ENCODE data around the gene CRIM1.

Gene CRIM1

GRCh38 chr2:36462311-36462935, 106.8 kb downstream of the CRIM1 start:
- no peak for DNase-seq

DNA sequence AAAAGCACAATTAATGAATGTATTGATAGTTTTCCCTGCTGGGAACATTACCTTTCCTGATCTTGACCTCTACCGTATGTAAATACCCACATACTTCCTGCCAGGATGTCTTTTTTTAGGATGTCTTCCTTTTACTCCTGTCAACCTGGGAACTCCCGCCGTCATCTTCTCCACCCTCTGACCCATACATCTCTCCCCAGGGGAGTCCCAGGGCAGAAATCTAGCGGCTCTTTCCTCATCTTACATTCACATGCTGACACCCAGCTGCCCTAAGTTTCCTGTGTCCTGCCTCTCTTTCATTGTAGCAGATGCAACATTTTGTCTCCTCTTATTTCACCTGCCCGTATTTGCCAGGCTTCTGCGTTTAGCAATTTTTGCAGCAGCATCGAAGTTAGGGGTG, 107.8 kb downstream of the CRIM1 start:
- DNase-seq, result no peak

DNA sequence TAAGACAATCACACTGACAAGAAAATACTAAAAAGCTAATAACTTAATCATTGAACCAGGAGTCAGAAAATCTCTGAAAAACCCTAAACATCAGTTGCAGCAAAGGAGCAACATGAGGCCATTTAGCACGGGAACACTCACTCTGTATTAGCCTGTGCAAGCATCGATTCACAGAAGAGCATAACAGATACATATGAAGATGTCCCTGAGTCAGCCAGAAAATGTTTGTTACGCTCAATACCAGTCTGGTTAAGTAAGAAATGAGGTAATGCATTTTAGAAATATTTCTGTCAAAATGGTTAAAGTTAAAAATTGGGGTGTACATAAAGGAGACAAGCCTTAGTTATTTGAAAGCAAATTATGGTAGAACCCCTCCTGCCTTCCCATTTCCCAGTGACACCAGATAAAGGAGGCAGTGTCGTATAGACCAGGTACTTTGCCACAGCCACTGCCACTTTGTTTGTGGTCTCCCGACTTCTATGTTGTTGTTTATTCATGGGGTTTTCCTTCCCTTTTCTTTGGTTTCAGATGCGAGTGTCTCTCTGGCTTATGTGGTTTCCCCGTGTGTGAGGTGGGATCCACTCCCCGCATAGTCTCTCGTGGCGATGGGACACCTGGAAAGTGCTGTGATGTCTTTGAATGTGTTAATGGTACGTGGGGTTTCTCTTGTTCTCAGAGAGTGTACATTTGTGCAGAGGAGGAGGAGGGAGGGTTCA, 108.6 kb downstream of the CRIM1 start:
- no peak for DNase-seq

DNA sequence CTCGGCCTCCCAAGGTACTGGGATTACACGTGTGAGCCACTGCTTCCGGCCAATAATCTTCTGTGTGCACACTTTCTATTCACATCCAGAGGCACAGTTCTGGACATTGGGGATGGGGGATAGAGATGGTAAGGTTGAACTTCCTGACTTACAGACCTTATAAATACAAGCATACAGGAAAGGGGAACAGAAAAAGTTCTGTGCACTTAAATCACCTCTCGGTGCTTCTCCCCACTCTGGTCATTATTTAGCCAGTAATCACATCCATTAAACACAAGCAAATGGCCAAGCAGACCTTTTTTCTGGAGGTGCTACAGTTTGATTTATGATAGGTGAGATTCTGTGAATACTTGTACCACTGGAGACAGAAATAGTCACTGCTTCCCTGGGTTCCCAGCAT, 110.6 kb downstream of the CRIM1 start:
- no peak for DNase-seq

GRCh38 chr2:36468463-36469105, 113.0 kb downstream of the CRIM1 start:
- DNase-seq, result no peak

GRCh38 chr2:36469106-36469477, 113.5 kb downstream of the CRIM1 start:
- DNase-seq, result no peak

GRCh38 chr2:36469710-36470109, 114.1 kb downstream of the CRIM1 start:
- no peak for DNase-seq

DNA sequence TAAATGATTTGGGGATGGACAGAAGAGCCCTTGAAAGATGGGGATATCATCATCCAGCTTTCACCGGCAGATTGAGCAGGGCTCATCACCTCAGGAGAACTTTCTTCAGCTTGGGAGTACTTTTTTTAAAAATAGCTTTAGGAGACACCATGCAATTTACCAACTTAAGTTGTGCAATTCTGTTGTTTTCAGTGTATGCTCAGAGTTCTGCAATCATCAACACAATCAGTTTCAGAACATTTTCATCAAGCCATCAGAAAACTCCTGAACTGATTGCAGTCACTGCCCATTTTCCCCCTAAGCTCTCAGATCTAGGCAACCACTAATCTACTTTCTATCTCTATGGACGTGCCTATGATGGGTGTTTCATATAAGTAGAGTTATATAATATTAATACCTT, 117.7 kb downstream of the CRIM1 start:
- no peak for DNase-seq

DNA sequence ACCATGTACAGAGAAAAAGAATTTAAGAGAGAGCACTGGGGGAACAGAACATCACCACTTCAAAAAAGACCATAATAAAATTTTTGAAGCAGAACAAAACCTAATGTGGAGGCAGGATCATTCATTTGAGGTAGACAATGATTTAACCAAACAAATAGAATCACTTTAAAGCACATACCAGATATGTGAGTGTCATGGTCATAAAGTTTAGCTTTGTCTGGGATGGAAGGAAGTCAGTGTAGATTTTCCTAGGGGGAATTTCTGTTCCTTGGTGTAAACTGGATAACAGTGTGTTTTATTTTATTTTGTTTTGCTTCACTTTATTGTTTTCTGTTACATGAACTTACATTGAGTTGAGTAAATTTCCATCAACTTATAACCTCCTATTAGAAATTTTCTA, 120.8 kb downstream of the CRIM1 start:
- DNase-seq, result no peak

- DNase-seq, result no peak
These were observed 121.7 kb downstream of the CRIM1 start for GRCh38 chr2:36477315-36477714.

GRCh38 chr2:36477746-36478145, 122.2 kb downstream of the CRIM1 start:
- no peak for DNase-seq

DNA sequence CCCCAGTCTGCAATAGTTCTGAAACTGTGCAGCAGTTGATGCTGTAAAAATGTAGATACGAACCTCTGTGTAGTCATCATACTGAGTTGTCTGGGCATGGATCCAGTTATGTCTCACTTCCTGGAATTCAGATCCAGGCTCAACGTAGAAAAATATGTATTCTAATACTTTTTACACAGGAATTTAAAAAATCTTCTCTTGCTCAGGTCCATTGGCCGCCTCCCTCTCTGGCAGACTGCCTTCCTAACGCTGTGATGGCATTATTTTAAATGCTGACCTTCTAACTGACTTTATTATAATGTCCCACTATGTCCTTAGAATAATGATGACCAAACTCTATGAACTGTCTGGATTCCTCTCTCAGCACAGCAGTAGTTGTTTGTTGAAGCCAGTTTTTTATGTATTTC, 122.8 kb downstream of the CRIM1 start:
- no peak for DNase-seq

- no peak for DNase-seq
These were observed 123.4 kb downstream of the CRIM1 start for GRCh38 chr2:36478999-36479398.

- DNase-seq, result no peak
These were observed 123.8 kb downstream of the CRIM1 start for GRCh38 chr2:36479406-36479805.

DNA sequence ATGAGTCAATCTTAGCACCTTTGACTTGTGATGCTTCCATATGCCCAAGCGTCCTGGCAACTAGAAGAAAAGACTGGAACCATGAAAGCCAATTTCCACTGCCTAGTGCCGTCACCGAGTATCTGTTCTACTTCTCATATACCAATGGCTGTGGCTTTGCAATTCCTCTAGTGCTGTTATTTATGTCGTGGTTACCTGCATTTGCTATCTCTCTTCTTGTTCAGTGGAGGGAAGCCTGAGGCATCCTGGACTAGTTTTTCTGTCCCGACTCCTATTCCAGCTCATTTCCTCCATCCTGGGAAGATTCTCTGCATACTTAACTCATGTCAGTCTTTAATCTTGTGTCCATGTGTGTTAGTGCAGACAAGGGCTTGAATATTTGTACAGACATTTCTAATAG, 124.5 kb downstream of the CRIM1 start:
- DNase-seq, result no peak

DNA sequence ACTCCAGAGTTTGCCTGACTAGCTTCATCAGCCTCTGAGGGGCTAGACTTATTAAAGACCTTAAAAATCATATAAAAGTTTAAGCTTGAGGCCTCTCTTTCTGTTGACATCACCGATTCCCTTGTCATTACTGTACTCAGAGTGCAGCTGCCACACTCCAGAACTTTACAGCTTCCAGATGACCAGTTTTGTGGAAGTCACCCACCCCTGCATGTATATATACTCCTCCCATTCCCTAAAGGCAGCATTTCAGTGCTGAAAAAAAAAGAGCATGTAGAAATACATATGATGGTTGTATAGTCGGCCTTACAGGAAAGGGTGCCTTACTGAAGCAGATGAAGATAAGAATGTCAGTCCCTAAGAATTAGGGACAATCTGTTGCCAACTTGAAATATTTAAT, 125.1 kb downstream of the CRIM1 start:
- no peak for DNase-seq

- DNase-seq, result no peak
These were observed 126.1 kb downstream of the CRIM1 start for GRCh38 chr2:36481709-36482108.

GRCh38 chr2:36482576-36483214, 127.1 kb downstream of the CRIM1 start:
- DNase-seq, result no peak

- no peak for DNase-seq
These were observed 127.7 kb downstream of the CRIM1 start for GRCh38 chr2:36483290-36483689.

DNA sequence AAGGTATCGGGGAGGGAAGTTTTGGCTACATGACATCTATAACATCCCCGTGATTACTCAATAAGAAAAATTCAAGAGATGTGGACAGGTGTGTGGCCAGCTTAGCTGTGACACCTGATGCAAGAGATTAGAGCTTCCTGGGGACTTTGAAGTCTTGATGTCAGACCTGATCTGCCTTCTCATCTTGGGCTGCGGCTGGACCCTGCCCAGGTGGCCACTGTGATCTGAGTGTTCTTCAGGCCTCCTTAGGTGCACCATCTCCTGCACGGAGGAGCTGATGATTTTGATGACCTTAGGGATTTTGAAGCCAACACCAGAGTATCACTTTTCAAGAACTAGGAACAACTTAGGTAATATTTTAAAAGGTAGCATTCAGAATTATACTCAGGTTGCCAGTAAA, 128.9 kb downstream of the CRIM1 start:
- DNase-seq, result no peak

DNA sequence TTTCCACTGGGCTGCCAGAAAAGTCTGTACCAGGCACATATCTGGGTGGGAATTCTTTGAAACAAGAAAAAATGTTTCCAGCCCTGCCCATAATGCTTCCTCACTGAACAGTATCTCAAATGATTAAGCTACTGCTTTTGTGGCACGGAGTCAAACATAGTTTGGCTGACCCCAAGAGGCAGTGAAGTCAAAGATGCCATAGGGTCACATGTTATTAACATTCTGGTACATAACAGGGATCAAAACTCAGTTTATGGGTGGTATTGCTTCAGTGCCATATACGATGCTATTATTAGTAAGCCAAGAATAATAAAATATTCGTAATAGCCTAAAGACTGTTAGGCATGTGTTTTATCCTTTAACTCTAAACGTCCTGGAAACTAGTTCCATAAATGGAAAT, 129.9 kb downstream of the CRIM1 start:
- DNase-seq, result no peak

GRCh38 chr2:36486521-36487044, 131.0 kb downstream of the CRIM1 start:
- DNase-seq, result no peak

- DNase-seq, result no peak
These were observed 132.4 kb downstream of the CRIM1 start for GRCh38 chr2:36487947-36488346.

GRCh38 chr2:36489281-36489680, 133.7 kb downstream of the CRIM1 start:
- no peak for DNase-seq
